Left lung (tissue), 10 donors: Measurements from ENCODE around the gene TSEN2. TPM values are rescaled to one million over a fixed set of nuclear protein-coding genes. Genes with fewer than 3 reads are reported as not detected.

Experiments
- ATAC-seq: fragments of 200-7000 bp; cut with Tn5 transposase; one replicate; pipeline ENCODE4 v1.9.1; 2020; ENCODE audit warnings: moderate library complexity
- DNase-seq, 4 donors: peaks; one replicate each; pipeline ENCODE4 v3.0.0-alpha.2; 2013 to 2020
- H3K27ac ChIP-seq, 2 donors: fragments of 200-600 bp; sonication (generic) in 1 of 2; one replicate each; pipeline versions ENCODE4 v1.5.0 to v1.8.0; 2020 to 2021
- H3K27me3 ChIP-seq, 2 donors: fragments of 200-600 bp; sonication (generic) in 1 of 2; one replicate each; pipeline versions ENCODE4 v1.5.0 to v1.8.0; 2020 to 2021
- H3K36me3 ChIP-seq, 2 donors: fragments of 200-600 bp; sonication (generic) in 1 of 2; one replicate each; pipeline versions ENCODE4 v1.5.0 to v1.8.0; 2020 to 2021
- H3K4me1 ChIP-seq, 2 donors: fragments of 200-600 bp; one replicate each; pipeline ENCODE4 v1.8.0; 2021
- H3K4me3 ChIP-seq, 2 donors: fragments of 200-600 bp; sonication (generic) in 1 of 2; one replicate each; pipeline versions ENCODE4 v1.5.0 to v1.8.0; 2020 to 2021; ENCODE audit warnings: mild to moderate bottlenecking in 1 of 2
- H3K9me3 ChIP-seq, 2 donors: fragments of 200-600 bp; sonication (generic) in 1 of 2; one replicate each; pipeline versions ENCODE4 v1.5.0 to v1.8.0; 2020 to 2021
- intact Hi-C, 2 donors: fragments of 100-400 bp; cut with DNase I; formaldehyde crosslinking; loops; one replicate each; pipeline versions ENCODE4 v1.11.2 to v1.14.2; 2022
- polyA plus RNA-seq, 6 donors: library from polyadenylated mRNA; unstranded; fragments of 120-200 nt; gene quantifications; one replicate each; pipeline ENCODE4 v1.2.1, GENCODE V29; 2013; ENCODE audit not compliant: insufficient read length in 6 of 6
- total RNA-seq, 2 donors: library from RNA; stranded (reverse); fragmentation: NEBNext Ultra II Directional; extraction: Animal tissue kit (Norgen Biotek cat#: 25700); gene quantifications; one replicate each; pipeline ENCODE4 v1.2.1, GENCODE V29; 2021
- TF ChIP-seq, protein P1 (sequence below), 2 donors: fragments of 200-600 bp; sonication (generic) in 1 of 2; IDR thresholded peaks; one replicate each; pipeline versions ENCODE4 v1.5.0 to v1.8.0; 2021; ENCODE audit warnings: antibody characterized with exemption in 2 of 2
- donor health status: DM: no; HTN: yes; CAD: no.
- donor health status: DM: no; HTN: no; CAD: no.

Gene TSEN2
- total and polyA plus RNA-seq, 8 donors: 8.1 to 29.1 (median 22.3) TPM

DNA sequence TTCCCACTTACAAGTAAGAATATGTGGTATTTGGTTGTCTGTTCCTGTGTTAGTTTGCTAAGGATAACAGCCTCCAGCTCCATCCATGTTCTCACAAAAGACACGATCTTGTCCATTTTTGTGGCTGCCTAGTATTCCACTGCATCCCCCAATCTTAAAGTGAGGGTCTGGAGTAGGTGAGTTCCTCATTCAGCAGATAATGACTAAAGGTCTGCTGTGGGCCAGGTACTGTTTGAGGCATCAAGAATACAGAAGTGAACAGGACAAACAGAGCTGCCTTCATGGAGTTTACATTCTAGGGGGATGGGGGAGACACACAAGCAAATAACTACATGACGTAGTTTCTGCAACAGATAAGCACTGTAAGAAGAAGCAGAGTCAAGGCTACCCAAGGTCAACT lies 36.7 kb downstream of the TSEN2 start:
- ATAC-seq (no peak), DNase-seq (no peak)
- Histone ChIP-seq H3K36me3 (peaks cover 0 to 25% of the 10 kb centered on the region in 2 donors), H3K27me3 (no peaks in the 10 kb centered on the region), H3K27ac (no peak overlapping the region), H3K4me1 (no peaks in the 10 kb centered on the region), H3K4me3 (no peak overlapping the region), H3K9me3 (no peaks in the 10 kb centered on the region)
- intact Hi-C loops: no loop called here
- TF ChIP-seq, protein P1, sequence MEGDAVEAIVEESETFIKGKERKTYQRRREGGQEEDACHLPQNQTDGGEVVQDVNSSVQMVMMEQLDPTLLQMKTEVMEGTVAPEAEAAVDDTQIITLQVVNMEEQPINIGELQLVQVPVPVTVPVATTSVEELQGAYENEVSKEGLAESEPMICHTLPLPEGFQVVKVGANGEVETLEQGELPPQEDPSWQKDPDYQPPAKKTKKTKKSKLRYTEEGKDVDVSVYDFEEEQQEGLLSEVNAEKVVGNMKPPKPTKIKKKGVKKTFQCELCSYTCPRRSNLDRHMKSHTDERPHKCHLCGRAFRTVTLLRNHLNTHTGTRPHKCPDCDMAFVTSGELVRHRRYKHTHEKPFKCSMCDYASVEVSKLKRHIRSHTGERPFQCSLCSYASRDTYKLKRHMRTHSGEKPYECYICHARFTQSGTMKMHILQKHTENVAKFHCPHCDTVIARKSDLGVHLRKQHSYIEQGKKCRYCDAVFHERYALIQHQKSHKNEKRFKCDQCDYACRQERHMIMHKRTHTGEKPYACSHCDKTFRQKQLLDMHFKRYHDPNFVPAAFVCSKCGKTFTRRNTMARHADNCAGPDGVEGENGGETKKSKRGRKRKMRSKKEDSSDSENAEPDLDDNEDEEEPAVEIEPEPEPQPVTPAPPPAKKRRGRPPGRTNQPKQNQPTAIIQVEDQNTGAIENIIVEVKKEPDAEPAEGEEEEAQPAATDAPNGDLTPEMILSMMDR (IDR thresholded peaks at IDR 0.05): no peak

DNA sequence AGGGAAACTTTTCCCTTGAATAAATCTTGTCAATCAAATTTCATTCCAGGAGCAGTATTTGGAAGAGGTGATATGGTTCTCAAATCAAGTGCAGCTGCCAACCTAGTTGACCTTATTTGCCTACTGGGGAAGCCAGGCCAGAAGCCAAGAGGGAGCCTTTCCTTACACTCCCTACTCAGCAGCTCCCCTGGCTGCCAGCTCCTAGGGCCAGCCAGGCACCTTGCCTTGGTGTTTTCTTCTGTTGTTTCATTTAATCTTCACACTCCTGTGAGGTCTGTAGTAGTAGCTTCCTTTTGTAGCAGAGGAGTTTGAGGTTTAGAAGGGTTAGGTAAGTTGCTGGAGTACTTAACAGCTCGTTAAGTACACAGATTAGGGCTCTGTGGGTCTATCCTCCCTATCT lies 38.4 kb downstream of the TSEN2 start:
- no peak overlapping the region for H3K27ac ChIP-seq
- H3K4me1 ChIP-seq: no peaks in the 10 kb centered on the region
- no peak overlapping the region for H3K4me3 ChIP-seq
- TF ChIP-seq, protein P1 (IDR thresholded peaks at IDR 0.05): no peak
- H3K36me3 ChIP-seq: peaks cover 0 to 32% of the 10 kb centered on the region in 2 donors
- ATAC-seq (peak; percentile 87), DNase-seq (peak in 1 of 4 donors; percentile 47)
- H3K9me3 ChIP-seq: no peaks in the 10 kb centered on the region
- intact Hi-C loops: no loop called here
- no peaks in the 10 kb centered on the region for H3K27me3 ChIP-seq

DNA sequence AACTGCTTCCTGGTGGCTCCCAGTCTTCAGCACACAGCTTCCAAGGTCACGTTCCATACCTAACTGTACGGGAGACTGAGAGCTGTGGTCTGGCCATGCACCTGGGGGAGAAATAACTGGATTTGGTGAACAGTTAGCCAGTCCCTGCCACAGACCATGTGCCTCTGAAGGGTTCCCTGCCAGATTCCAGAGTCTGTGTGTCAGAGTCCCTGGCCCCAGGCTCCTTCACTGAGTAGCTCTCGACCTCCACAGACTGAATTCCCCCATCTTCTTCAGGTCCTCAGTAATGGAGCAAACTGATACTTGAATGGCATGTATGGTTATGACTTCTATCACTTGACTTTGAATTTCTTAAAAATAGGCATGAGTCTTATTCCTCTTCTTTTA lies 43.5 kb downstream of the TSEN2 start:
- DNase-seq (no peak), ATAC-seq (no peak)
- Histone ChIP-seq H3K4me3 (no peak overlapping the region), H3K9me3 (no peaks in the 10 kb centered on the region), H3K27me3 (no peaks in the 10 kb centered on the region), H3K27ac (no peak overlapping the region), H3K36me3 (peaks cover 0 to 51% of the 10 kb centered on the region in 2 donors), H3K4me1 (no peaks in the 10 kb centered on the region)
- intact Hi-C loops: no loop called here
- TF ChIP-seq, protein P1 (IDR thresholded peaks at IDR 0.05): no peak

DNA sequence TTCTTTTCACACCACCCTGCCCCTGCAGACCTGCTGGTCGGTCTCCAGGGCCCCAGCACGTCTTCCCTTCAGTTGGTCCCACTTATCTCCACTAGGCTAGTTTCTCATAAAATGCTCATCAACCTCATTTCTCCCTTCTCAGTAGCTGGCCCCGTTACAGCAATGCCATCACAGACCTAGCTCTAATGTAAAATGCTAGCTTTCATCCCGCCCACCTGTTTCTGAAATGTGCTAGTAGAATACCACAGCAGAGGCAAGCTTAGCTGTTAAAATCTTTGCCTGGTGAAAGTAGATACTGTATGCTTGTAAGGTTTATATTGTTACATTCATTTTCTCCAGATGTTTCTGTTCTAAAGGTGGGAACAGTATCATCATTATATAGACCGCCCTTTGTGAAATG lies 47.9 kb downstream of the TSEN2 start:
- no peaks in the 10 kb centered on the region for H3K9me3 ChIP-seq
- H3K36me3 ChIP-seq: peaks cover 0 to 43% of the 10 kb centered on the region in 2 donors
- TF ChIP-seq, protein P1 (IDR thresholded peaks at IDR 0.05): no peak
- intact Hi-C loops: no loop called here
- no peak overlapping the region for H3K4me3 ChIP-seq
- DNase-seq: no peak
- no peak overlapping the region for H3K27ac ChIP-seq
- H3K4me1 ChIP-seq: no peaks in the 10 kb centered on the region
- H3K27me3 ChIP-seq: no peaks in the 10 kb centered on the region
- no peak for ATAC-seq

DNA sequence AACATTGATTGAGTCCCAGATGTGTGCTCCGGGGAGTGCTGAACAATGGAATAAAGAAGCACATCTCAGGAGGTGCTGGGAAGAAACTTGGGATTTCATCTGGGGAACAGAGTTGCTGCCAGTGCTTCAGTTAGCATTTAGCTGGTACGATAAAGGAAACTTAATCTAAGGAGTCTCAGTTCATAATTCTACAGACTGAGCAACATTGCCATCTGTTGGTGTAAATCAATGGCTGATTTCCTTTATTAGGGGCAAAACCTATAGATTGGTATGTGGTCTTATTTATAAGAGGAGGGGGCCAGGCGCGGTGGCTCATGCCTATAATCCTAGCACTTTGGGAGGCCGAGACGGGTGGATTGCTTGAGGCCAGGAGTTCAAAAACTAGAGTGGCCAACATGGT lies 52.1 kb downstream of the TSEN2 start:
- H3K27ac ChIP-seq: no peak overlapping the region
- peaks cover 0 to 39% of the 10 kb centered on the region in 2 donors for H3K36me3 ChIP-seq

More for the DNA sequence above, 52.1 kb downstream of the TSEN2 start:
- intact Hi-C loops: no loop called here
- Histone ChIP-seq H3K27me3 (no peaks in the 10 kb centered on the region), H3K4me1 (no peaks in the 10 kb centered on the region), H3K4me3 (no peak overlapping the region), H3K9me3 (no peaks in the 10 kb centered on the region)
- DNase-seq (no peak), ATAC-seq (no peak)
- TF ChIP-seq, protein P1 (IDR thresholded peaks at IDR 0.05): no peak
